ENCODE results near the gene LAMA2. TPM values are rescaled to one million over a fixed set of nuclear protein-coding genes. Genes with fewer than 3 reads are reported as not detected.

Gene LAMA2
- total RNA-seq, 1 experiment from 2014 or later: 2.2 TPM

DNA sequence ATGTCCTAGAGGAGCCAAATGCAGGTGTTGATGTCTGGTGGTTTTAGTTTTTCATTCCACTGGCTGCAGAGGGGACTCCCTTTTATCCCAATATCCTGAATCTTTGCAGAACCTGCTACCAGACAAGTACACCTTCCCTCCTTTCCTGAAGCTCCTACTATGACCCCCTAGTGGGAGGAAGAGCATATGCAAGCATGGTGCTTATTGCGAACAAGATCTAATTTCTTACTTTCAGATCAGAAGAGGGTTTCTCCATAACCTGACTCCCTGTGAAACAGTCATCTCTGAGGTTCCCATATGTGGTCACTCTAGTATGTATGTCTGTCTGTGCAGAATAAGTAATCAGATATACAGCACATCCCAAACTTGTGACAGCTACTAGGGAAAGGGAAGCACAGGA, 549.8 kb downstream of the LAMA2 start:
- no peaks in the 10 kb centered on the region for H3K36me3 Mint-ChIP-seq (ENCODE audit: insufficient read depth, unreplicated experiment)
- intact Hi-C loops (cut with micrococcal nuclease): no loop called here
- no TSS peak for BruUV-seq (replicated peaks)
- ChIA-PET CTCF (interaction anchor here (0.6 to 0.7 kb wide), 2 partner anchors 37 to 136 kb away, joined by 3 to 4 read pairs; no protein-coding TSS in a partner anchor), POLR2A (no interaction called here)
- peak; percentile 25 for DNase-seq (ENCODE audit: unreplicated experiment)
- H3K4me1 Mint-ChIP-seq (ENCODE audit: insufficient read depth, unreplicated experiment): no peaks in the 10 kb centered on the region
- TF ChIP-seq, protein P1, sequence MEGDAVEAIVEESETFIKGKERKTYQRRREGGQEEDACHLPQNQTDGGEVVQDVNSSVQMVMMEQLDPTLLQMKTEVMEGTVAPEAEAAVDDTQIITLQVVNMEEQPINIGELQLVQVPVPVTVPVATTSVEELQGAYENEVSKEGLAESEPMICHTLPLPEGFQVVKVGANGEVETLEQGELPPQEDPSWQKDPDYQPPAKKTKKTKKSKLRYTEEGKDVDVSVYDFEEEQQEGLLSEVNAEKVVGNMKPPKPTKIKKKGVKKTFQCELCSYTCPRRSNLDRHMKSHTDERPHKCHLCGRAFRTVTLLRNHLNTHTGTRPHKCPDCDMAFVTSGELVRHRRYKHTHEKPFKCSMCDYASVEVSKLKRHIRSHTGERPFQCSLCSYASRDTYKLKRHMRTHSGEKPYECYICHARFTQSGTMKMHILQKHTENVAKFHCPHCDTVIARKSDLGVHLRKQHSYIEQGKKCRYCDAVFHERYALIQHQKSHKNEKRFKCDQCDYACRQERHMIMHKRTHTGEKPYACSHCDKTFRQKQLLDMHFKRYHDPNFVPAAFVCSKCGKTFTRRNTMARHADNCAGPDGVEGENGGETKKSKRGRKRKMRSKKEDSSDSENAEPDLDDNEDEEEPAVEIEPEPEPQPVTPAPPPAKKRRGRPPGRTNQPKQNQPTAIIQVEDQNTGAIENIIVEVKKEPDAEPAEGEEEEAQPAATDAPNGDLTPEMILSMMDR (IDR thresholded peaks at IDR 0.05; ENCODE audit: unreplicated experiment): no peak
- H3K4me3 Mint-ChIP-seq (ENCODE audit: unreplicated experiment): no peak overlapping the region
- no peak overlapping the region for H3K27ac Mint-ChIP-seq (ENCODE audit: low read depth, unreplicated experiment)
- no peaks in the 10 kb centered on the region for H3K9me3 Mint-ChIP-seq (ENCODE audit: unreplicated experiment)
- no peaks in the 10 kb centered on the region for H3K27me3 Mint-ChIP-seq (ENCODE audit: insufficient read depth, unreplicated experiment)

DNA sequence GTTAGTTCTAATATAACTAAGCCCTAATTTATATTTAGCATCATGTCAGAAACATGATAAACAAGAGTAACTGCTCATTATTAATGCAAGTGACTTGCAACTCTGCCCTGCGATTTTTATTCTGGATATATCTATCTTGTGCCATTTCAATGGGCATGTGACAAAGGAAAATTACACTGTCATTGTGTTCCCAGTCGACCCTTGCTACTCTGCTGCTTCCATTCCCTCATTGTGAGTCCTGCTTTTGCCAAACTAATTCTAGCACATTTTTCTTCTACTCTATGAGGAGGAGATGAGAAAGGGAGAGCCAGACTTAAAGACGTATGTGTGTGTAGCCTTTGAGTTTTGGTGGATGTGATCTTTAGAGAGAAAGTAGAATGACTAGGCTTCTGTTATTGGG, 551.2 kb downstream of the LAMA2 start:
- CTCF ChIA-PET: no interaction called here
- POLR2A ChIA-PET: no interaction called here
- BruUV-seq (replicated peaks): no TSS peak
- TF ChIP-seq, protein P1 (IDR thresholded peaks at IDR 0.05; ENCODE audit: unreplicated experiment): no peak
- Mint-ChIP-seq H3K27ac (ENCODE audit: low read depth, unreplicated experiment) (no peak overlapping the region), H3K4me1 (ENCODE audit: insufficient read depth, unreplicated experiment) (no peaks in the 10 kb centered on the region), H3K27me3 (ENCODE audit: insufficient read depth, unreplicated experiment) (no peaks in the 10 kb centered on the region), H3K9me3 (ENCODE audit: unreplicated experiment) (no peaks in the 10 kb centered on the region), H3K36me3 (ENCODE audit: insufficient read depth, unreplicated experiment) (no peaks in the 10 kb centered on the region), H3K4me3 (ENCODE audit: unreplicated experiment) (no peak overlapping the region)
- DNase-seq (ENCODE audit: unreplicated experiment): no peak
- intact Hi-C loops (cut with micrococcal nuclease): no loop called here

DNA sequence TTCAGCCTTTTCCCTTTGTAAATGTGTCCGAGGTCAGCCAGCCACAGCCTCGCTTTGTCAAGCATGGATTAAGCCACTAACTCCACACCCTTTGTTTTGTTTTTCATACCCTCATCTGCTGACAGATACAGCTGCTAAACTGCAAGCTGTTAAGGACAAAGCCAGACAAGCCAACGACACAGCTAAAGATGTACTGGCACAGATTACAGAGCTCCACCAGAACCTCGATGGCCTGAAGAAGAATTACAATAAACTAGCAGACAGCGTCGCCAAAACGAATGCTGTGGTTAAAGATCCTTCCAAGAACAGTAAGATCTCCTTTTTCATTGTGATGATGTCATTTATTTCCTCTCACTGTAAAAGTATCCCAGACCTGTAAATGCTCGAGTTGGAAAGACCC, 557.8 kb downstream of the LAMA2 start:
- POLR2A ChIA-PET: no interaction called here
- Mint-ChIP-seq H3K4me1 (ENCODE audit: insufficient read depth, unreplicated experiment) (no peaks in the 10 kb centered on the region), H3K27me3 (ENCODE audit: insufficient read depth, unreplicated experiment) (no peaks in the 10 kb centered on the region), H3K36me3 (ENCODE audit: insufficient read depth, unreplicated experiment) (no peaks in the 10 kb centered on the region), H3K27ac (ENCODE audit: low read depth, unreplicated experiment) (no peak overlapping the region), H3K9me3 (ENCODE audit: unreplicated experiment) (no peaks in the 10 kb centered on the region), H3K4me3 (ENCODE audit: unreplicated experiment) (no peak overlapping the region)
- intact Hi-C loops (cut with micrococcal nuclease): no loop called here
- no TSS peak for BruUV-seq (replicated peaks)
- CTCF ChIA-PET: no interaction called here
- no peak for DNase-seq (ENCODE audit: unreplicated experiment)
- TF ChIP-seq, protein P1 (IDR thresholded peaks at IDR 0.05; ENCODE audit: unreplicated experiment): no peak

DNA sequence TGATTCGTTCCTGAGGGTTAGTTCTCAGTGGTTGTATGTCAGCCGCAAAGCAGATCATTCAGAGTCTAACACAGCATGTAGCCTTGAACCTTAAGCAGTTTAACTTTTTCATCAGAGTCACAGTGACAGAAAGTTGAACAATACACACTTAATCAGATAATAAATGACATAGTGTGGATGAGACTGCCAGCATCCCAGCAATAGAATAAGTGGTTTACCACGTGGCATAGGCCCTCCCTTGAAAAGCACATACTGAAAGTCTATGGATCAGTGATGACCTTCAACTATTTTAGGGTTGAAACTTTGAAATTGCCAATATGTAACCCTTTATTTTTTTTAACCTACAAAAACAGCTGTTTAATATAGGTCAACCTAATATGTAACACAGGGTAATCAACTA, 561.7 kb downstream of the LAMA2 start:
- ChIA-PET CTCF (interaction anchor here (0.6 kb wide), 1 partner anchor 536 kb away, joined by 3 read pairs; no protein-coding TSS in a partner anchor), POLR2A (no interaction called here)
- Mint-ChIP-seq H3K9me3 (ENCODE audit: unreplicated experiment) (no peaks in the 10 kb centered on the region), H3K4me1 (ENCODE audit: insufficient read depth, unreplicated experiment) (peaks cover 14% of the 10 kb centered on the region), H3K27ac (ENCODE audit: low read depth, unreplicated experiment) (no peak overlapping the region), H3K4me3 (ENCODE audit: unreplicated experiment) (no peak overlapping the region), H3K27me3 (ENCODE audit: insufficient read depth, unreplicated experiment) (no peaks in the 10 kb centered on the region), H3K36me3 (ENCODE audit: insufficient read depth, unreplicated experiment) (no peaks in the 10 kb centered on the region)
- no TSS peak for BruUV-seq (replicated peaks)
- DNase-seq (ENCODE audit: unreplicated experiment): no peak
- intact Hi-C loops (cut with micrococcal nuclease): no loop called here
- TF ChIP-seq, protein P1 (IDR thresholded peaks at IDR 0.05; ENCODE audit: unreplicated experiment): no peak
